NCI-H146 treated with DMSO at 0.1 percent for 48 hours (cell line): ENCODE data around the gene ZNF584.
A peak's percentile ranks its signal among the peaks of the same experiment; 100 is the strongest.
"Not testable (repeated sequence)": the region's sequence is repeated elsewhere in the genome, so short reads cannot be mapped to it uniquely, and the experiment has no call there.

Experiments
- DNase-seq: peaks from one replicate; lab custom pipeline; 2025; ENCODE audit not compliant: unreplicated experiment; lab: John Stamatoyannopoulos, UW

ZNF584 gene

DNA sequence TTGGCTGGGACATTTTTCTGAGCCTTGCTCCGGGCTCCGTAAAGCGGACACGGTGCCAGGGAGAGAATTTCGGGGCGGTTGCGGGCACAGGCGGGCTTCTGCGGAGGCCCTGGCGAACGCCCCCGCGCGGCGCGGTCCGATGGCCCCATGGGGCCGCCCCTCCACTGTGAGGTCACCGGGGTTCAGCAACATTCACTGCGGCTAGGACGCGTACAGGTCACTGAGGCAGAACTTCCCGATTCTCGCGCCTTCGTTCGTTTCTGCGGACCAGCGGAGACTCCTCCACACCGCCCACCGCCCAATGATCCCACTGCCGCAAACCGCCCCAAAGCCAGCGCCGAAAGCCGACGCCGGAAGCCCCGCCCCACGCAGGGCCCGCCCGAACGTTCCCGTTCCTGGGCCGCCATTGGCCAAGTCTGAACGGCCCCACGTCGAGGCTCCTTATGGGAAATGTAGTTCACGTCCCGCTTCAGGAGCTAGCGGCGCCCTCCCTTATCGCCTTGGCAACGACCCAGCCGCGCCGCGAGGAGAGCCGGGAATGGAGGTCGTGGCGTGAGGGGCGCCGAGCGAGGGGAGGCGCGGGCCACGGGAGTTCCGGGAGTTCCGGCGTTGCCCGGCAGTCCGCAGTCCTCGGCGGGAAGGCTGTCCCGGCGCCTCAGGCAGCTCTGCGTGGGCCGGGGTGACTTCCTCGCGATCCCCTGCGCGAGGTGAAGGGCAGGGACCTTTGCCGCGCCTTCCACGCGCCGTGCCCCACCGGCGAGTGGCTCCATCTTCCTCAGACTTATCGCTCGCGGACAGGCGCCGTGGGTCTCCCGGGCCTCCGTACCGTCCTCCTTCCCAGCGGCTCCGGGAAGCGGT, at the start of gene ZNF584:
TSS of gene ZNF584 (plus strand) at position 498 of the 858 bp plus-strand sequence. CDS start 499 bp downstream, outside the sequence.
- peak; percentile 94 for DNase-seq

DNA sequence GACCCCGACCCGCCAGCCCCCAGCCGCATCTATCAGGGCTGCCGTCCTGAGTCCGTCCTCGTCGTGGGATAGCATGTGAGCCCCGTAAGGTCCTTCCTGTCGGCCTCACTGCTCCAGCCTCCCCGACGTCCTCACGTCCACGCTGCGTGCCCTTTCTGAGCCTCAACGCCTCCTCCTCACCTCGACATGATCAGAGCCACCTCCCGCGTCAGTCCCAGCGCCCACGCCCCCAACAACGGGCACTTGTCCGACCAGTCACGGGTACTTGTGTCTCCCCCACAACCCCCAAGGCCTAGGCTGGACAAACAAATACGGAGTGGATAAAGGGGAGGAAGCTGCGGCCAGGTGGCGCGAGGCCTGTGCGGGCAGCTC, 46.6 kb upstream of the ZNF584 start:
- DNase-seq, result peak; percentile 70

GRCh38 chr19:58362272-58362994, 46.0 kb upstream of the ZNF584 start, which contains the start of gene ZNF497:
TSS of gene ZNF497 (minus strand) at chr19:58362751. CDS start at chr19:58357635, 5,116 bp downstream.
- DNase-seq, result peak; percentile 94

- no peak for DNase-seq
Measured at GRCh38 chr19:58364146-58364545, 44.3 kb upstream of the ZNF584 start.

DNA sequence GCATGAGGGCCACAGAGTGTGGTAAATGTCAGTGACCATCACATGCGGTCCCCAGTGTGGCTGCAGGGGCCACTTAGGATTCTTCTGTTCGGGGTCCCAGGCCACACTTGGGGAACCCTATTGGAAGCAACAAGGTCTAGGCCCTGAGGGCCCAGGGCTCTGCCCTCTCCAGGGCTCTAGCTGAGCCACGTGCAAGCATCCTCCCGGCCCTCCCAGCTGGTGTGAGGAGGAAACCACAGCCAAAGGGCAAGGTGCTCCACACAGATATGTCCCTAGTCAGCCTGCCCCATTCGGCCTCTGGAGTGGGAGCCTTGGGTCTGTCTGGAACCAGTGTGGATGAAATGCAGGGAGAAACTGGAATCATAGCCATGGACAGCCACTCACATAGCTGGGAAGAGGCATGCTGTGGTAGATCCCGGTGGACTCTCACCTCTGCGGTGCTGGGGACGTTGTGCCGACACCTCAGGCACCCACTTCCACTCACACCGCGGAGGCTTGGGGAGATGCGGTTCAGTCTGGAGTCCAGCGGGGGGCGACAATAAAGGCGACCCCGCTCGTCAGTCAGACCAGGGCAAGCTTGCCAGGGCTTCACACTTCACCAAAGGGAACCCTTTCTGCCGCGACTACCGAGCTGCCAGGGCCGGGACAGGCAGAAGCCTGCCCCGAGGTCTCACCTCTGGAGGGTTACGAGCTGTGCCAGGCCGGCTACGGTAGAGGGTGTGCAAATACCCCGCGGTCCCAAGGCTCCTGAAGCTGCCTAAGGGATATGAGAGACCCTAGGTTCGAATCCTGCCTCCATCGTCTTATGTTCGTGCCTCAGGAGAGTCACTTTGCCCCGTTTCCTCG, 41.6 kb upstream of the ZNF584 start:
- no peak for DNase-seq

GRCh38 chr19:58367698-58368454, 40.6 kb upstream of the ZNF584 start:
- DNase-seq, result no peak

- DNase-seq, result no peak
Measured at GRCh38 chr19:58368561-58369360, 39.7 kb upstream of the ZNF584 start.

DNA sequence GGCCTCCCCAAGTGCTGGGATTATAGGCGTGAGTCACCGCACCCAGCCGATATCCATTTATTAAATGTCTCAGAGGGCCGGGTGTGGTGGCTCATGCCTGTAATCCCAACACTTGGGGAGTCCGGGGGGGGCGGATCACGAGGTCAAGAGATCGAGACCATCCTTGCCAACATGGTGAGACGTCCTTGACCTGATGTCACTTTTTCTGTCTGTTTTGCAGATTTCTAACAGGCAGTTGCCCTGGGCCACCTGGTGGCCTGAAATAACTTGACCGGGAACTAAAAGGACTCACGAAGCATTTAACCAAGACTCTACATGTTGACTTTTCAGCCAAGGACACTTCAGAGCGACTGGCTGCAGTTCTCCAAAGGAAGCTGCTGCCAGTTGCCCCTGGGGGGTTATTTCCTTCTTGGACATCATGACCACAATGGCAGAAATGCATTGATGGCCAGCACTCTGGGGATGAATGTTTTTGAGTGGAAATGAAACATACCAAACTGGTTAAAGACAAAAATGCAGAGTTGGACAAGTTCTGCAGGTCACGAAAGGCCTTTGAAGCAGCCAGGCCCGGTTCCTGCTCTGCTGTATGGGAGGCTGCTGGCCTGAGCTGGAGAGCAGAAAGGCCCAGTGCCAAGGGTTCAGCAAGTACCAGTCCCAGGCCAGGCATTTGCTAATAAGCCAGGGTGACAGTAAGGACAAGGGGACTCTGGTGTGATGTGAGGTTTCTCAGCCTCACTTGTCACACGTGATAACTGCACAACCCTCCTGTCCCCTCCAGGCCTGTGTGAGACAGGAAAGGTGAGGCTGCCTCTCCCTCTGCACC, 35.9 kb upstream of the ZNF584 start:
- no peak for DNase-seq

- DNase-seq, result no peak
Measured at GRCh38 chr19:58374200-58374599, 34.2 kb upstream of the ZNF584 start.

GRCh38 chr19:58376724-58377123, 31.7 kb upstream of the ZNF584 start:
- DNase-seq, result not testable (repeated sequence)

GRCh38 chr19:58379246-58379645, 29.2 kb upstream of the ZNF584 start:
- DNase-seq, result no peak

GRCh38 chr19:58380037-58380661, 28.3 kb upstream of the ZNF584 start:
- no peak for DNase-seq

- peak; percentile 99 for DNase-seq
Measured at GRCh38 chr19:58380662-58381459, 27.6 kb upstream of the ZNF584 start, which contains the start of gene ZNF837. TSS of gene ZNF837 (minus strand) at chr19:58381030. CDS start at chr19:58369332, 11,698 bp downstream.

DNA sequence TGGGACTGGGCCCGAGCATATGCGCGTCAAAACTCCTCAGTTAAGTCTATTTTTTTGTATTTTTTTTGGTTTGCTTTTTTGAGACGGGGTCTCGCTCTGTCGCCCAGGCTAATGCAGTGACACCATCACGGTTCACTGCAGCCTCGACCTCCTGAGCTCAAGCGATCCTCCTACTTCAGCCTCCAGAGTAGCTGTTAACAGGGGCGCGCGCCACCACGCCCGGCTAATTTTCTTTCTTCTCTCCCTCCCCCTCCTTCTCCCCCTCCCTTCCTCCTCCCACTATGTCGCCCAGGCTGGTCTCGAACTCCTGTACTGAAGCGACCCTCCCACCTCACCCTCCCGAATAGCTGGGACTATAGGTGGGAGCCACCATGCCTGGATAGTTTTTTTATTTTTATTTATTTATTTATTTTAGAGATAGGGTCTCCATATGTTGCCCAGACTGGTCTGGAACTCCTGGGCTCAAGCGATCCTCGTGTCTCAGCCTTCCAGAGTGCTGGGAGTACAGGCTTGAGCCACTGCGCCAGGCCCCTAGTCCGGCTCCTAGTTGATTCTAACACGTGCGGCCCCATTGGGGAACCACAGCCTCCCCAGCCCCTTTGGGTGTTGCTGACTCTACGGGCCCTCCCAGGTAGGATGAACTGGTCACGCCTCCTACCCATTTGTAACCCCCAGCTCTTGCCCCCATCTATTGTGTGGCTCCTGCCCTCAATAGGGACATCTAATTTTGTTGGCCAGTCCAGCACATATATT, 26.8 kb upstream of the ZNF584 start:
- DNase-seq, result no peak

GRCh38 chr19:58382997-58383603, 25.3 kb upstream of the ZNF584 start:
- no peak for DNase-seq

GRCh38 chr19:58385313-58385890, 23.0 kb upstream of the ZNF584 start:
- DNase-seq, result no peak
